Spleen (tissue), 7 donors: ENCODE results near the gene FOCAD.

Experiments used
- CTCF ChIP-seq, 11 experiments: fragments of 200-600 bp in 7 of 11; fragments of 450-650 bp in 4 of 11; sonication (generic) in 4 of 11; IDR thresholded peaks in 8 of 11; conservative IDR thresholded peaks in 3 of 11; 1 replicate in 7 of 11; 2 replicates in 4 of 11; pipeline versions ENCODE4 v1.4.0 to v1.8.0; 2016 to 2021; ENCODE audit warnings: antibody characterized with exemption in 11 of 11, inconsistent platforms in 4 of 11, mild to moderate bottlenecking in 1 of 11
- POLR2AphosphoS5 ChIP-seq, 3 donors: sonication (generic); formaldehyde crosslinking; IDR thresholded peaks; one replicate each; pipeline ENCODE4 v1.5.1; 2017; ENCODE audit warnings: antibody characterized with exemption in 3 of 3
- donor health status: DM: no; HTN: no; CAD: no; lungs with moderate emphysema.
- donor health status: DM: no; HTN: no; CAD: no.
- donor health status: DM: no; HTN: no; CAD: no.

GRCh38 chr9:21015995-21016394, 331.9 kb downstream of the FOCAD start:
- no peak for TF ChIP-seq CTCF (IDR thresholded peaks at IDR 0.05 in 8 of 11, conservative IDR thresholded peaks at IDR 0.05 in 3 of 11)
- no peak for TF ChIP-seq POLR2AphosphoS5 (IDR thresholded peaks at IDR 0.05)
